HFF-Myc (cell line): Measurements from ENCODE around the gene OR52E6.

ENCODE experiments used
- DNase-seq: peaks from one replicate; pipeline ENCODE4 v3.0.0-alpha.2; 2011; ENCODE audit warnings: low read depth; ENCODE audit errors: extremely low read depth
- H3K4me3 ChIP-seq: replicated peaks from 2 replicates; pipeline ENCODE4 v1.5.1; 2011; ENCODE audit warnings: low read depth, mild to moderate bottlenecking, control low read depth, low read length
- TF ChIP-seq, protein P1 (sequence below): IDR thresholded peaks from 2 replicates; pipeline ENCODE4 v1.5.1; 2012; ENCODE audit warnings: mild to moderate bottlenecking, low read depth, low read length, control low read depth; ENCODE audit errors: missing control alignments

Gene OR52E6

DNA sequence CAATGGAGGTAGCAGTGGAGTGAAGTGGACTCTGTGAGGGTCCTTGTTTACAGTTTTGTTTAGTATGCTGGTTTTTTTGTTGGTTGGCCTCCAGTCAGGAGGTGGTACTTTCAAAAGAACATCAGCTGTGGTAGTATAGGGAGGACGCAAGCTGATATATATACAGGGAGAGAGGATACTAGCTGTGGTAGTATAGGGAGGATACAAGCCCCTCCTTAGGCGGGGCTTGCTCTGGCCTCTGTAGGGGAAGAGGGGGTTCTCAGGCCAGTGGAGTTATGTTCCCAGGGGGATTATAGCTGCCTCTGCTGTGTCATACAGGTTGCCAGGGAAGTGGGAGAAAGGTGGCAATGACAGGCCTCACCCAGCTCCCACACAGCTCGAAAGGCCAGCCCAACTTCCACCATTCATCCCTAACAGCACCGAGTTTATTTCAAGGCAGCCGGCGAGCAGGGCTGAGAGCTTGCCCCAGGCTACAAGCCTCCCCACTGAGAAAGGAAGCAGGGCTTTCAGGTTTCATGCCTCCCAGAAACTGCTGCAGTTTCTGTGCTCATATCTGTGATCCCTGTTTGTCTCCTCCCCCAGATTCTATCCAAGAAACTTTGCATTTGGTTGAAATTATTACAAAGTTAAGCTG is 10.4 kb downstream of the OR52E6 start:
- DNase-seq = no peak
- no peak overlapping the region for H3K4me3 ChIP-seq
- TF ChIP-seq, protein P1, sequence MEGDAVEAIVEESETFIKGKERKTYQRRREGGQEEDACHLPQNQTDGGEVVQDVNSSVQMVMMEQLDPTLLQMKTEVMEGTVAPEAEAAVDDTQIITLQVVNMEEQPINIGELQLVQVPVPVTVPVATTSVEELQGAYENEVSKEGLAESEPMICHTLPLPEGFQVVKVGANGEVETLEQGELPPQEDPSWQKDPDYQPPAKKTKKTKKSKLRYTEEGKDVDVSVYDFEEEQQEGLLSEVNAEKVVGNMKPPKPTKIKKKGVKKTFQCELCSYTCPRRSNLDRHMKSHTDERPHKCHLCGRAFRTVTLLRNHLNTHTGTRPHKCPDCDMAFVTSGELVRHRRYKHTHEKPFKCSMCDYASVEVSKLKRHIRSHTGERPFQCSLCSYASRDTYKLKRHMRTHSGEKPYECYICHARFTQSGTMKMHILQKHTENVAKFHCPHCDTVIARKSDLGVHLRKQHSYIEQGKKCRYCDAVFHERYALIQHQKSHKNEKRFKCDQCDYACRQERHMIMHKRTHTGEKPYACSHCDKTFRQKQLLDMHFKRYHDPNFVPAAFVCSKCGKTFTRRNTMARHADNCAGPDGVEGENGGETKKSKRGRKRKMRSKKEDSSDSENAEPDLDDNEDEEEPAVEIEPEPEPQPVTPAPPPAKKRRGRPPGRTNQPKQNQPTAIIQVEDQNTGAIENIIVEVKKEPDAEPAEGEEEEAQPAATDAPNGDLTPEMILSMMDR = no peak

DNA sequence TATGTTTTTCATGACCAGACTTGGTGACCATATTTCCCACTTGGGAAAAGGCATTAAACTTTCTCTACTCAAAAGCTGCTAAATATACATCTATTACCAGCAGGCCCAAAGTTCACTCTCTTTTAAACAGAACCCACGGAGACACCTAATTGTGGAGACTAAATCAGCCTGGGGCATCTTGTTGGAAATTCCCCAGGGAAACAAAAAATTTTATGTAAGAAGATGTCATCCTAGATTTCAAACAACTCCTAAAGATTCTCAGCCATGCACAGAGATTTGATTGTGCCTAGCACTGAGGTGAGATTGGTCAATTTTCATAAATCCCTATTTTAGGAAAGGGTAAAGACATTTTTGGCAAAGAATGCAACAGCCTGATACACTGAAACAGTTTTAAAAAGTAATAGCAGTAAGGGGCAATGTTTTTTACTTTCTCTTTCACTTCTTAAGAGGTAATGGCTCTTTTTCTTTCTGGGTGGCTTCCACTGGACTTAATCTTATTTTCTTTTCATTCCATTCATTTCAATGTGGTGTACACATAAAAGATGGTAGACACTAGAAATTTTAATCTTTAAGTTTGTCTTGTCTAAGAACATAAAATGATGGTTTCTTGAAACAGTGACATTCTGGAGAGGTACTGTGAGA is 23.3 kb downstream of the OR52E6 start:
- H3K4me3 ChIP-seq = no peak overlapping the region
- no peak for DNase-seq
- TF ChIP-seq, protein P1 = no peak

DNA sequence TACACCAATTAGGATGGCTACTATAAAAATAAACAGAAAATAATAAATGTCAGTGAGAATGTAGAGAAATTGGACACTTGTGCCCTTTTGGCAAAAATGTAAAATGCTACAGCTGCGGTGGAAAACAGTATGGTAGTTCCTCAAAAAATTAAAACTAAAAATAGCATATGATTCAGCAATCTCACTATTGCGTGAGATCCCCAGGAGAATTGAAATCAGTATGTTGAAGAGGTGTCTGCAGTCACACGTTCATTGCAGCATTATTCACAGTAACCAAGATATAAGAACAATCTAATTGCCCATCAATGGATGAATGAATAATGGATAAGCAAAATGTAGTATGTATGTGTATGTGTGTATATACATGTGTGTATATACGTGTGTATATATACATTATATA is 26.2 kb downstream of the OR52E6 start:
- no peak overlapping the region for H3K4me3 ChIP-seq
- DNase-seq = no peak
- TF ChIP-seq, protein P1 = no peak

DNA sequence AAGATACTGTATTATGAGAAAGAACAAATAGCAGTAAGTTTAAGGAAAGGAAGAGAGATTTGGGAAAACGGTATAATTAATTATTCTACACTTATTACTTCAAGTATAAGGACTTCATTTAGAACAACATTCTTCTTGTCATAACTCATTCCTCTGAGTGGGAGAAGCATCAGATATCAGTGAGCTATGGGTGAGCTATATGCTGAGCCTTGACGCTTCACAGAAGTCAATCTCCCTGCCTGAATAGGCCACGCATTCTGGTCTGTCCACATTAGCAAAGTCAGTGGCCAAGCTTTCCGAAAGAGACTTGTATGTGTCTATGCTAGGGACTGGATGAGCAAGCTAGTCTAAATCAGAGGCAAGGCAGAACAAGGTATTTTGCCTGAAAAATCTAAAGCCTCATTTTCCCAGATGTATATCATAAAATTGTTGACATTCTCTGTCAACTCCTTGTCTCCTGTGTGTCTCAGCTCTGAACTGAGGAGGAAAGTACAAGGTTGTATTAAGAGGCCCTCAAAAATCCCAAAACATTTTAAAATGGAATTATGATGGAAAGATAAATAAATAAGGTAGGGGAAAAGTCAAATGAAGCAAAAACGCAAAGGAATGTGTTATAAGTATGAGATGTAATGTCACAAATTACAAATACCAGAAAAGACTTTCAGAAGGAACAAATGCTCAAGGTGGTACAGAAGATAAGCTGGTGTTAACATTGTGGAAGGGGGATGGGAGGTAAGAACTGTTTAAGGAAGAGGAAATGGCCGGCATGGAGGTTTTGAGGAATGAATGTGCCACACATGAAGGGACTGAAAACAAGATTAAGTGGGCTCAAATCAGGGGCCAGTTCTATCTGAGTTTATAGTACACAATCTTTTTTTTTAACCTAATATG is 31.5 kb downstream of the OR52E6 start:
- H3K4me3 ChIP-seq = no peak overlapping the region
- TF ChIP-seq, protein P1 = no peak
- no peak for DNase-seq

DNA sequence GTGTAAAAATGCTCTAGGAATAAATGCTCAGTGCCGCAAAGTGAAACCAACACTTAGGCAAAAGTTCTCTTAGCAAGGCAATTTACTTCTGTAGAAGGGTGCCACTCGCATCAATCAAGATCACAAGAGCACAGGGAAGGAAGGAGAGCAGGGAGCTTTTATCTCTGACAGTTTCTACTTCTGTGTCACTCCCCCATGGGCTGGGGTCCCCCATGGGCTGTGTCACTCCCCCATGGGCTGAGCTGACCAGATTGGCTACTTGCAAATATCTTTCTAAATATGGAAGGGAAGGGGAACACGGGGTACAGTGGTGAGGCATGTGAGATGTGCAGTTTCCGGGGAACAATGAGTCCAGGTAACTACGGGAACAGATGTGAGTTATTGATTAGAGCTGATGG is 32.6 kb downstream of the OR52E6 start:
- peak overlapping the region; percentile 29 for H3K4me3 ChIP-seq
- no peak for DNase-seq
- TF ChIP-seq, protein P1 = no peak

DNA sequence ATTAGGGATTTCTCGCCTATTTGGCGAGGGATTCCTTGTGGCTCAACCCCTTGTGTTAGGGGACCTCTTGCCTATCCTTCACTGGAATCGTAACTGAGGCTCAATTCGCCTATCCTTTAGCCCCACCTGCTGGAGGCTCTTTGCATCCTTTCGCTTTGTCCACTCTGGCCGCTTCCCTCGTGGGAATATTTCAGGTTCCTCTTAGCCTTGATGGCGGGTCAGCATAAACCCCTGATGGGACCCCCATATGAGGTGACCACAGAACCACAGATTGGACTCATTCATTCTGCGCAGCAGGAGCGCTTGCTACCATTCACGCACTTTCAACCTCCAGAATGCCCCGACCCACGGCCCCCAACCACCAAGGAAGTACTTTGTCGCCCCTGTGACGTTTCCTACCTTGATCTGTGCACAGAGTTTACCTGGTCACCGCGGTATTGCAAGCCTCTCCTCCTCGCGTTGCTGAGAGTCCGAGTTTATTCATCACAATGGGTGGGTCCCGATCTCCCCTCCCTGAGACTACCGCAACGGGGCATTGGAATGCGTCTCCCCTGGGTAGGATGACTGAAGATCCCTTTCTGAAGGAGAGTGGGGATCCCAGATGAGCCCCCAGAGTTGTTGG is 33.1 kb downstream of the OR52E6 start, which contains the start of gene OR52N2:
TSS of gene OR52N2 (plus strand) at position 425 of the 622 bp plus-strand sequence. CDS start 11,412 bp downstream, outside the sequence.
- peak within 1 kb of the TSS; percentile 29 for H3K4me3 ChIP-seq
- TF ChIP-seq, protein P1 = peak; percentile 78
- DNase-seq = peak; percentile 47
